SH-SY5Y (cell line): ENCODE measurements around the gene RGS14.

ENCODE experiments used
- GATA2 ChIP-seq: IDR thresholded peaks from 2 replicates; pipeline ENCODE4 v1.6.1; 2011; ENCODE audit warnings: mild to moderate bottlenecking, low read depth, low read length
- GATA3 ChIP-seq: IDR thresholded peaks from 2 replicates; pipeline ENCODE4 v1.6.1; 2011; ENCODE audit warnings: low read depth, mild to moderate bottlenecking, low read length, moderate library complexity

GRCh38 chr5:177363565-177363964, 5.8 kb downstream of the RGS14 start:
- TF ChIP-seq GATA3 (no peak), GATA2 (no peak)
